Measurements from ENCODE around the gene SLC39A1. TPM values are rescaled to one million over a fixed set of nuclear protein-coding genes. Genes with fewer than 3 reads are reported as not detected.
A peak's percentile ranks its signal among the peaks of the same experiment; 100 is the strongest.

SLC39A1 gene
- polyA plus RNA-seq, 1 of the 3 experiments (the other 2 are of a cell fraction), result 89.6 TPM

DNA sequence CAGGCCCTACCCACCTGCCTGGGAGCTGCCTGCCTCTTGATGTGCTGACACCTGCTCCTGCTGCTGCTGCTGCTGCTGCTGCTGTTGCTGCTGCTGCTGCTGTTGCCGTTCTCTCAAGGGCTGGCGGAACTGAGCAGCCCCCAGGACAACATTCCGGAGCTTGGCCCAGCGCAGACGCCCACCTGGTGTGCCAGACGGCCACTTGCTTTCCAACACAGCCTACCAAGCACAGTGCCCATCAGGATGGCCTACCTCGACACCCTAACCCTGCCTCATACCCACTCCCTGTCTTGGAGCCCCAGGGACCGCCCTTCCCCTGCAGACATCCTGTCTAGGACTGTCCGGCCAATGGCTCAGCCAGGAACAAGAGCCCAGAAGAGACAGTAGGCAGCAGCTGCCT is 28.6 kb downstream of the SLC39A1 start:
- no peak overlapping the region for H3K4me3 ChIP-seq (ENCODE audit: low read depth in 2 of 2, low read length in 1 of 2)
- no peaks in the 10 kb centered on the region for H4K20me1 ChIP-seq (ENCODE audit: insufficient read depth)
- H3K9me2 ChIP-seq, result no peaks in the 10 kb centered on the region
- H3F3A ChIP-seq (replicated peaks; ENCODE audit: insufficient read depth), result no peaks in the 10 kb centered on the region
- WGBS (ENCODE audit: low lambda C conversion rate), result 95% methylated on average over 9 of the region's 9 CpGs
- peaks cover 0 to 3% of the 10 kb centered on the region in 2 experiments; a peak in 1 of 4 replicates for H3K4me1 ChIP-seq (ENCODE audit: control insufficient read depth in 1 of 2, insufficient read depth in 2 of 2, low read depth in 1 of 2, low read length in 1 of 2)
- peak; percentile 11 for DNase-seq
- no peak for TF ChIP-seq SIN3A (IDR thresholded peaks at IDR 0.05; ENCODE audit: borderline replicate concordance, low read depth, low read length)
- TF ChIP-seq, protein P1, sequence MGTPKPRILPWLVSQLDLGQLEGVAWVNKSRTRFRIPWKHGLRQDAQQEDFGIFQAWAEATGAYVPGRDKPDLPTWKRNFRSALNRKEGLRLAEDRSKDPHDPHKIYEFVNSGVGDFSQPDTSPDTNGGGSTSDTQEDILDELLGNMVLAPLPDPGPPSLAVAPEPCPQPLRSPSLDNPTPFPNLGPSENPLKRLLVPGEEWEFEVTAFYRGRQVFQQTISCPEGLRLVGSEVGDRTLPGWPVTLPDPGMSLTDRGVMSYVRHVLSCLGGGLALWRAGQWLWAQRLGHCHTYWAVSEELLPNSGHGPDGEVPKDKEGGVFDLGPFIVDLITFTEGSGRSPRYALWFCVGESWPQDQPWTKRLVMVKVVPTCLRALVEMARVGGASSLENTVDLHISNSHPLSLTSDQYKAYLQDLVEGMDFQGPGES (IDR thresholded peaks at IDR 0.05; ENCODE audit: low read depth, low read length), result no peak
- TF ChIP-seq, protein P2, sequence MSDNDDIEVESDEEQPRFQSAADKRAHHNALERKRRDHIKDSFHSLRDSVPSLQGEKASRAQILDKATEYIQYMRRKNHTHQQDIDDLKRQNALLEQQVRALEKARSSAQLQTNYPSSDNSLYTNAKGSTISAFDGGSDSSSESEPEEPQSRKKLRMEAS (IDR thresholded peaks at IDR 0.05; ENCODE audit: low read depth), result no peak
- TF ChIP-seq, protein P3, sequence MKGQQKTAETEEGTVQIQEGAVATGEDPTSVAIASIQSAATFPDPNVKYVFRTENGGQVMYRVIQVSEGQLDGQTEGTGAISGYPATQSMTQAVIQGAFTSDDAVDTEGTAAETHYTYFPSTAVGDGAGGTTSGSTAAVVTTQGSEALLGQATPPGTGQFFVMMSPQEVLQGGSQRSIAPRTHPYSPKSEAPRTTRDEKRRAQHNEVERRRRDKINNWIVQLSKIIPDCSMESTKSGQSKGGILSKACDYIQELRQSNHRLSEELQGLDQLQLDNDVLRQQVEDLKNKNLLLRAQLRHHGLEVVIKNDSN (IDR thresholded peaks at IDR 0.05; ENCODE audit: borderline replicate concordance, low read depth), result no peak
- TF ChIP-seq RFX5 (IDR thresholded peaks at IDR 0.05; ENCODE audit: low read length), result no peak
- TF ChIP-seq NFIC (IDR thresholded peaks at IDR 0.05; ENCODE audit: borderline replicate concordance), result no peak
- no peak for TF ChIP-seq EZH2phosphoT487 (IDR thresholded peaks at IDR 0.05; ENCODE audit: borderline replicate concordance, low read depth)
- TF ChIP-seq, protein P4, sequence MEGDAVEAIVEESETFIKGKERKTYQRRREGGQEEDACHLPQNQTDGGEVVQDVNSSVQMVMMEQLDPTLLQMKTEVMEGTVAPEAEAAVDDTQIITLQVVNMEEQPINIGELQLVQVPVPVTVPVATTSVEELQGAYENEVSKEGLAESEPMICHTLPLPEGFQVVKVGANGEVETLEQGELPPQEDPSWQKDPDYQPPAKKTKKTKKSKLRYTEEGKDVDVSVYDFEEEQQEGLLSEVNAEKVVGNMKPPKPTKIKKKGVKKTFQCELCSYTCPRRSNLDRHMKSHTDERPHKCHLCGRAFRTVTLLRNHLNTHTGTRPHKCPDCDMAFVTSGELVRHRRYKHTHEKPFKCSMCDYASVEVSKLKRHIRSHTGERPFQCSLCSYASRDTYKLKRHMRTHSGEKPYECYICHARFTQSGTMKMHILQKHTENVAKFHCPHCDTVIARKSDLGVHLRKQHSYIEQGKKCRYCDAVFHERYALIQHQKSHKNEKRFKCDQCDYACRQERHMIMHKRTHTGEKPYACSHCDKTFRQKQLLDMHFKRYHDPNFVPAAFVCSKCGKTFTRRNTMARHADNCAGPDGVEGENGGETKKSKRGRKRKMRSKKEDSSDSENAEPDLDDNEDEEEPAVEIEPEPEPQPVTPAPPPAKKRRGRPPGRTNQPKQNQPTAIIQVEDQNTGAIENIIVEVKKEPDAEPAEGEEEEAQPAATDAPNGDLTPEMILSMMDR (IDR thresholded peaks at IDR 0.05), result no peak
- TF ChIP-seq, protein P5, sequence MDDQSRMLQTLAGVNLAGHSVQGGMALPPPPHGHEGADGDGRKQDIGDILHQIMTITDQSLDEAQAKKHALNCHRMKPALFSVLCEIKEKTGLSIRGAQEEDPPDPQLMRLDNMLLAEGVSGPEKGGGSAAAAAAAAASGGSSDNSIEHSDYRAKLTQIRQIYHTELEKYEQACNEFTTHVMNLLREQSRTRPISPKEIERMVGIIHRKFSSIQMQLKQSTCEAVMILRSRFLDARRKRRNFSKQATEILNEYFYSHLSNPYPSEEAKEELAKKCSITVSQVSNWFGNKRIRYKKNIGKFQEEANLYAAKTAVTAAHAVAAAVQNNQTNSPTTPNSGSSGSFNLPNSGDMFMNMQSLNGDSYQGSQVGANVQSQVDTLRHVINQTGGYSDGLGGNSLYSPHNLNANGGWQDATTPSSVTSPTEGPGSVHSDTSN (IDR thresholded peaks at IDR 0.05), result no peak
- TF ChIP-seq CHD2 (IDR thresholded peaks at IDR 0.05; ENCODE audit: low read length, partially characterized antibody), result no peak
- TF ChIP-seq, protein P6, sequence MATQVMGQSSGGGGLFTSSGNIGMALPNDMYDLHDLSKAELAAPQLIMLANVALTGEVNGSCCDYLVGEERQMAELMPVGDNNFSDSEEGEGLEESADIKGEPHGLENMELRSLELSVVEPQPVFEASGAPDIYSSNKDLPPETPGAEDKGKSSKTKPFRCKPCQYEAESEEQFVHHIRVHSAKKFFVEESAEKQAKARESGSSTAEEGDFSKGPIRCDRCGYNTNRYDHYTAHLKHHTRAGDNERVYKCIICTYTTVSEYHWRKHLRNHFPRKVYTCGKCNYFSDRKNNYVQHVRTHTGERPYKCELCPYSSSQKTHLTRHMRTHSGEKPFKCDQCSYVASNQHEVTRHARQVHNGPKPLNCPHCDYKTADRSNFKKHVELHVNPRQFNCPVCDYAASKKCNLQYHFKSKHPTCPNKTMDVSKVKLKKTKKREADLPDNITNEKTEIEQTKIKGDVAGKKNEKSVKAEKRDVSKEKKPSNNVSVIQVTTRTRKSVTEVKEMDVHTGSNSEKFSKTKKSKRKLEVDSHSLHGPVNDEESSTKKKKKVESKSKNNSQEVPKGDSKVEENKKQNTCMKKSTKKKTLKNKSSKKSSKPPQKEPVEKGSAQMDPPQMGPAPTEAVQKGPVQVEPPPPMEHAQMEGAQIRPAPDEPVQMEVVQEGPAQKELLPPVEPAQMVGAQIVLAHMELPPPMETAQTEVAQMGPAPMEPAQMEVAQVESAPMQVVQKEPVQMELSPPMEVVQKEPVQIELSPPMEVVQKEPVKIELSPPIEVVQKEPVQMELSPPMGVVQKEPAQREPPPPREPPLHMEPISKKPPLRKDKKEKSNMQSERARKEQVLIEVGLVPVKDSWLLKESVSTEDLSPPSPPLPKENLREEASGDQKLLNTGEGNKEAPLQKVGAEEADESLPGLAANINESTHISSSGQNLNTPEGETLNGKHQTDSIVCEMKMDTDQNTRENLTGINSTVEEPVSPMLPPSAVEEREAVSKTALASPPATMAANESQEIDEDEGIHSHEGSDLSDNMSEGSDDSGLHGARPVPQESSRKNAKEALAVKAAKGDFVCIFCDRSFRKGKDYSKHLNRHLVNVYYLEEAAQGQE (IDR thresholded peaks at IDR 0.05; ENCODE audit: low read depth, low read length), result no peak
- TF ChIP-seq TAF1 (IDR thresholded peaks at IDR 0.05; ENCODE audit: borderline replicate concordance, low read depth, low read length), result no peak
- no peaks in the 10 kb centered on the region for H3K27me3 ChIP-seq (ENCODE audit: insufficient read depth)
- no peak overlapping the region for H3K4me2 ChIP-seq
- peaks cover 0 to 62% of the 10 kb centered on the region in 2 experiments for H3K36me3 ChIP-seq (replicated peaks in 1 of 2; ENCODE audit: control insufficient read depth in 1 of 2, insufficient read depth in 2 of 2, low read length in 1 of 2)
- CTCF ChIA-PET, result interaction anchor here (1.3 kb wide), 3 partner anchors 11 to 138 kb away, joined by 3 to 4 read pairs (median 3); no protein-coding TSS in a partner anchor
- no peaks in the 10 kb centered on the region for H3K9me3 ChIP-seq
- POLR2A ChIA-PET, result interaction anchor here (0.6 kb wide), 1 partner anchor 32 kb away, joined by 3 read pairs; no protein-coding TSS in a partner anchor
- H3K9ac ChIP-seq, result no peak overlapping the region
- H2AFZ ChIP-seq (ENCODE audit: low read depth), result no peak overlapping the region
- no peaks in the 10 kb centered on the region for H3K79me2 ChIP-seq (ENCODE audit: insufficient read depth)
- no peak overlapping the region for H3K27ac ChIP-seq (ENCODE audit: low read depth in 2 of 2, low read length in 1 of 2)

All from SK-N-SH (cell line).